ENCODE measurements around the gene RAET1G. TPM values are rescaled to one million over a fixed set of nuclear protein-coding genes. Genes with fewer than 3 reads are reported as not detected.
"Not testable (repeated sequence)": the region's sequence is repeated elsewhere in the genome, so short reads cannot be mapped to it uniquely, and the experiment has no call there.

RAET1G gene
- total and polyA plus RNA-seq, 12 donors: 0.22 to 40.7 (median 11.6) TPM

DNA sequence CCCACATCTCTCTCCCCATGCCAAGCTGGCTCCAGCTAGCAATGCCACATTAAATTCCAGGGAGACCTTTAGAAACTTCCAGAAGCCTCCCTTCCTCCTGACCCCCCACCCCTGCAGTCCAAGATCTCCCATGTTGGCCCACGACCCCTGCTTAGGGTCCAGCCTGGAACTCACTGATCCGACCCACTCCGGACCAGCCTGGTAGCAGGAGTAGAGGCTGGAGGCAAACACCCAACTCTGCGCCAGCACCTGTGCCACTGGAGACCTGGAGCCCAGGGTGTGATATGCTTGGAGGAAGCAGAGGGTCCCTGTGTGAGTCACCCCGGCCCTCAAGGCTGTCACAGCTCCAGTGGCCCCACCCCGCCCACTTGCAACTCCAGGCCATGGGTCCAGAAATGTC lies 37.6 kb upstream of the RAET1G start:
- H3K27me3 ChIP-seq: peaks cover 53% of the 10 kb centered on the region
- no peaks in the 10 kb centered on the region for H3K9me3 ChIP-seq (replicated peaks in 1 of 3)
- no peak overlapping the region for H3K4me3 ChIP-seq
- no peaks in the 10 kb centered on the region for H3K36me3 ChIP-seq (replicated peaks in 1 of 2)
- no peak for TF ChIP-seq POLR2A (IDR thresholded peaks at IDR 0.05)
- TF ChIP-seq, protein P1, sequence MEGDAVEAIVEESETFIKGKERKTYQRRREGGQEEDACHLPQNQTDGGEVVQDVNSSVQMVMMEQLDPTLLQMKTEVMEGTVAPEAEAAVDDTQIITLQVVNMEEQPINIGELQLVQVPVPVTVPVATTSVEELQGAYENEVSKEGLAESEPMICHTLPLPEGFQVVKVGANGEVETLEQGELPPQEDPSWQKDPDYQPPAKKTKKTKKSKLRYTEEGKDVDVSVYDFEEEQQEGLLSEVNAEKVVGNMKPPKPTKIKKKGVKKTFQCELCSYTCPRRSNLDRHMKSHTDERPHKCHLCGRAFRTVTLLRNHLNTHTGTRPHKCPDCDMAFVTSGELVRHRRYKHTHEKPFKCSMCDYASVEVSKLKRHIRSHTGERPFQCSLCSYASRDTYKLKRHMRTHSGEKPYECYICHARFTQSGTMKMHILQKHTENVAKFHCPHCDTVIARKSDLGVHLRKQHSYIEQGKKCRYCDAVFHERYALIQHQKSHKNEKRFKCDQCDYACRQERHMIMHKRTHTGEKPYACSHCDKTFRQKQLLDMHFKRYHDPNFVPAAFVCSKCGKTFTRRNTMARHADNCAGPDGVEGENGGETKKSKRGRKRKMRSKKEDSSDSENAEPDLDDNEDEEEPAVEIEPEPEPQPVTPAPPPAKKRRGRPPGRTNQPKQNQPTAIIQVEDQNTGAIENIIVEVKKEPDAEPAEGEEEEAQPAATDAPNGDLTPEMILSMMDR (IDR thresholded peaks at IDR 0.05): no peak
- peaks cover 0 to 15% of the 10 kb centered on the region in 2 donors for H3K4me1 ChIP-seq (replicated peaks in 1 of 2)
- no peak overlapping the region for H3K27ac ChIP-seq
- peak in 1 of 7 donors; percentile 34 for DNase-seq
- 57 to 74% (median 68%) methylated on average over 2 to 6 of the region's 6 CpGs for WGBS, 4 donors
- intact Hi-C loops (cut with DNase I): no loop called here

DNA sequence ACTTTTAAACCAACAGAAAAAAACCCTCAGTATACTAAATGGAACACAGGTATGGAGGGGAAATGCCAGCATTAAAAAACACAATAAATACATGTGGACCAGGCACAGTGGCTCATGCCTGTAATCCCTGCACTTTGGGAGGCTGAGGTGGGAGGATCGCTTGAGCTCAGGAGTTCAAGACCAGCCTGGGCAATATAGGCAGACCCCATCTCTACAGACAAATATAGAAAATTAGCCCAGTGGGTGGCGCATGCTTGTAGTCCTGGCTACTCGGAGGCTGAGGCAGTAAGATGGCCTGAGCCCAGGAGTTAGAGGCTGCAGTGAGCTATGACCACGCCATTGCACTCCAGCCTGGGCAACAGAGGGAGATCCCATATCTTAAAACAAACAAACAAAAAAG lies 36.9 kb upstream of the RAET1G start:
- H3K27ac ChIP-seq; H3K4me3 ChIP-seq; H3K9me3 ChIP-seq (replicated peaks in 1 of 3); intact Hi-C loops (cut with DNase I); H3K36me3 ChIP-seq (replicated peaks in 1 of 2): not testable (repeated sequence)
- Histone ChIP-seq H3K27me3 (peaks cover 51% of the 10 kb centered on the region), H3K4me1 (replicated peaks in 1 of 2) (peaks cover 0 to 15% of the 10 kb centered on the region in 2 donors)
- DNase-seq: peak in 1 of 7 donors; percentile 0
- 73 to 95% (median 78%) methylated on average over 2 to 4 of the region's 4 CpGs for WGBS, 4 donors

DNA sequence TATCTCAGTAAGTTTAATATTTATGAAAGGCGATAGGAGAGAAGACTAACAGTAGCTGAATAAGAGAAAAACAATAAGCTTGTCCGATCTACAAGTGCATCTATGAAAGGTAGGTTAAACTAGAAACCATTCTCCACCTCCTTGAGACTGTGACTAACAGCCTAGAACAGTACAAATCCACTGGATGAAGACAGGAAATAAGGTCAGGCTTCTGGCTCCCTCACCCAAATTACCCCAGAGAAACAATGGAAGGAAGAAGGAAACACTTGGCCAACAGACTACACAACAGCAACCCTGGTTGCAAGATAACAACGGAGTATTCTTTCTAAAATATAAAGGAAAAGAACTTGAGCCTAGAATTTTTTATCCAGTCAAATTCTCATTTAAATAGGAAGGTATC lies 35.2 kb upstream of the RAET1G start:
- 54 to 69% (median 57%) methylated on average over 3 of the region's 3 CpGs for WGBS, 4 donors
- DNase-seq: peak in 1 of 7 donors; percentile 27
- peaks cover 59% of the 10 kb centered on the region for H3K27me3 ChIP-seq

DNA sequence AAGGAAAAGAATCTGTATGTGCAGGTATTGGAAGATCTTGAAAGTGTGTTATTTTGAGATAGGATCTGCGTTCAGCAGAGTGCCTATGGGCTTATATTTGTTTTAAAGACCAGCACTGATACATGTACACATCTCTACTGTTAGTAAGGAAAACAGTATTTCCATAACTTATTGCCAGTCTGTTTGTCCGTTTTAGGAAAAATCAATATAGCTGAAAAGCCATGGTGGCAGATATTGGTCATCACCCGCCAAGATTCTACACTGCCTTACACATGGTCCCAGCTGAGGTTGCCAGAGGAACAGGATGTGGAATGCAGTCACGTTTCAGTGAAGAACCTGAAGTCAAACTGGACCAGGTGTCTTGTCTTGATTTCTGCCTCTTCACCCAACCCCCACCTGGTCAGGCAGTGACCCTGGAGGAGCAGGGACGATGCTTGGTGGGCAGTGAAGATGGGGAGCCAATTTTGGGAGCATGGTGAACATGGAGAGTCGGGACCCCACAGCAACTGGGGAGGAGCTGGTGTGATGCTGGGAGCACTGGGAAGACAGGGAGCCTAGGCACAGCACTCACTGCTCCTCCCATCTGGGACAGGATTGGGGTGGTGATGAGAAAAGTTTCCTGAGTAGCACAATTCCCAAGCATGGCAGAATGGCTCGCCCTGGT lies 32.9 kb upstream of the RAET1G start:
- peaks cover 60% of the 10 kb centered on the region for H3K27me3 ChIP-seq
- peak in 1 of 7 donors; percentile 23 for DNase-seq
- intact Hi-C loops (cut with DNase I); H3K36me3 ChIP-seq (replicated peaks in 1 of 2); H3K4me3 ChIP-seq; H3K27ac ChIP-seq; H3K4me1 ChIP-seq (replicated peaks in 1 of 2); H3K9me3 ChIP-seq (replicated peaks in 1 of 3): not testable (repeated sequence)
- 26 to 48% (median 35%) methylated on average over 7 of the region's 7 CpGs for WGBS, 4 donors

More for the DNA sequence above, 35.2 kb upstream of the RAET1G start:
- H3K4me3 ChIP-seq; H3K27ac ChIP-seq; H3K4me1 ChIP-seq (replicated peaks in 1 of 2); H3K9me3 ChIP-seq (replicated peaks in 1 of 3); intact Hi-C loops (cut with DNase I); H3K36me3 ChIP-seq (replicated peaks in 1 of 2): not testable (repeated sequence)

DNA sequence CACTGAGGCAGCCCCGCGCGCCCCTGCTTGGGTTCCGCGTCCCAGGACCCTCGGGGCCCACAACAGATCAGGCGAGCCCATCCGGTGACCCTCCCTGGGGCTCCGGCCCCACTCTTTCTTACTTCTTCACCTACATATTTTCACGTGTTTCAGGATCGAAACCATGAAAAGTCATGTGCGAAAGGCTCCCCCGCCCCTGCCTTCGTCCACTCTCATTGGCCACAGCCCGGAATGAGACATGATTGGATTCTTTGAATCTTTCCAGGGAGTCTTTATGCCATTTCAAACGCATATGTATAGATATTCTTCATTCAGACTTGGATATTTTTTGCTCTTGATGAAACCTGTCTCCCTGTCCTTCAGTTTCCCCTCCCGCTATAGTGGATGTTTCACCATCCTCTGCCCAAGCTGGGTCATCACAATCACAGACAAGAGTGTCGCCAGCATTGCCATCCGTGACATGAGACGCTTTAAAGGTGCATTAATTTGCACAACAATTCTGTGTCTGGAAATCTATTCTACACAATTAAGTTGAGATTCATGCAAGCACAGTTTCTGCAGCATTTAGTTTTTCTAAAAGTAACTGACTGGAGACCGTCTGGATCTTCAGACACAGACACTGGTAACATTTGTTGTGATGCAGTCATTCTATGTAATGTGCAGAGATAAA lies 32.2 kb upstream of the RAET1G start:
- H3K9me3 ChIP-seq (replicated peaks in 1 of 3); H3K4me1 ChIP-seq (replicated peaks in 1 of 2); H3K27ac ChIP-seq; H3K4me3 ChIP-seq; H3K36me3 ChIP-seq (replicated peaks in 1 of 2); intact Hi-C loops (cut with DNase I): not testable (repeated sequence)
- DNase-seq: peak in 1 of 7 donors; percentile 13
- peaks cover 53% of the 10 kb centered on the region for H3K27me3 ChIP-seq
- WGBS, 4 donors: 11 to 20% (median 12%) methylated on average over 12 to 13 of the region's 21 CpGs

DNA sequence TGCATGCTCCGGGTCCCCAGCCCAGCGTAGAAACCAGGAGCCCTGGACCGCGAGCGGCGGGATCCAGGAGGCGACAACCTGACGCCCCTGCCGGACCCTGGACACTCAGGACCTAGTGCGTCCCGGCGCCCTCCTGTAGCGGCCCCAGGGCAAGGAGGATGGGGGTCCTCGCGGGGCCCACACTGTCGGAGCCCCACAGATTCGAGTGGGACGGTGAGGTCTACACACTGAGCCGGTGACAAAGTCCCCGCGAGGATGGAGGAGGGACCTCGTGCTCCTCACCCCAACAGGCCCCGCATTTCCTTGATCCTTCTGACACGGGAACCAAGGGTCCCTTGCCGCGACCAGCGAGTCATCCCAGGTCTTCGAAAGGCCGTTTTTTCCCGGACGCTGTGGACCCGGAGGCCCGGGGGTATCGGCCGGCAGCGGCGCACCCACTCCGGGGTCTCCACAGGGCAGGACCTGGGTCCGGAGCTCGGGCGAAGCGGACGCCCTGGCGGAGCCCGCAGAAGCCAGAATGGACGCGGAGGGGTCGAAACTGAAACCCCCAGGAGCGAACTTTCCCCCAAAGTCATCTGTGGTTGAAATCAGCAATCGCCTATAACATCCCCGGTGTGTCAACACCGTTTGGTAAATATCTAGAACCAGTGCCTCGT lies 31.5 kb upstream of the RAET1G start:
- H3K9me3 ChIP-seq (replicated peaks in 1 of 3); H3K4me1 ChIP-seq (replicated peaks in 1 of 2); H3K36me3 ChIP-seq (replicated peaks in 1 of 2); intact Hi-C loops (cut with DNase I); H3K4me3 ChIP-seq; H3K27ac ChIP-seq: not testable (repeated sequence)
- peak in 1 of 7 donors; percentile 15 for DNase-seq
- peaks cover 52% of the 10 kb centered on the region for H3K27me3 ChIP-seq
- 4 to 5% methylated on average over 33 to 40 of the region's 53 CpGs; no CpG with 5 or more reads in 2 of the 4 donors for WGBS, 4 donors

DNA sequence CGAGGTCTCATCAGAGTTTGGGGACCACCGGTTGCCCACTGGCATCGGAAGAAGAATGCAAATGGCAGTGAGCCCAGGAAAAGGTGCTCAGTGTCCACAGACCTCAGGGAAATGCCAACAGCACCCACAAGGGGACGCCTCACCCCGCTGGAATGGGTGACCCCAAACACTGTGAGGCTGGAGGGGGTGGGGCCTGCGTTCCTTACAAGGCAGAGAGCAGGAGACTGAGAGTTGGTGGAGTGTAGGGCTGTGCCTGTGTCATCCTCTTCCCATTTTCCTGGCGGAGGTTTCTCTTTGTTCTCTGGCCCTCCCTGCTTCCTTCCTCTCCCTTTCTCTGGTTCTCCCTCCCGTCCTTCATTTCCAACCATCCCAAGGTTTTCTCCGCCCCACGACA lies 31.0 kb upstream of the RAET1G start:
- H3K4me3 ChIP-seq; H3K36me3 ChIP-seq (replicated peaks in 1 of 2); intact Hi-C loops (cut with DNase I); H3K27ac ChIP-seq; H3K4me1 ChIP-seq (replicated peaks in 1 of 2); H3K9me3 ChIP-seq (replicated peaks in 1 of 3): not testable (repeated sequence)
- WGBS, 4 donors: 0 to 4% (median 1%) methylated on average over 3 to 6 of the region's 10 CpGs
- DNase-seq: peak in 1 of 7 donors; percentile 20
- H3K27me3 ChIP-seq: peaks cover 52% of the 10 kb centered on the region

DNA sequence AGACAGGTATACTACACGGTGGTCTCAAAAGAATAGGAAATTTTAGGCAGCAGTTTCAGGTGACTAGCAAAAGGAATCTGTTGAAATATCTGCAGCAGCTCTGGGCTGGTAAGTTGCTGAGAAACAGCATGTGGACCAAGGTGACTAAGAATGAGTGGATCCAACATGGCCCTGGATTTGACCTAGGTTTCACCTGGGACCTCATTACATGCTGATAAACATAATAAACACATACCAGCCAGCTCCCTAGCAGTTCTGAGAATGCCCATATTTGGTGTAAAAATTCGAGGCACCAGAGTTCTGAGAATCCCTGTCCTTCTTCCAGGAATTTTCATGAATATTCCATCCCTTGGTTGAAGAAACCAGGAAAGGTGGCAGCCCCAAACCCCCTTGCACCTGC lies 30.5 kb upstream of the RAET1G start:
- intact Hi-C loops (cut with DNase I); H3K27ac ChIP-seq; H3K4me3 ChIP-seq; H3K9me3 ChIP-seq (replicated peaks in 1 of 3); H3K36me3 ChIP-seq (replicated peaks in 1 of 2); H3K4me1 ChIP-seq (replicated peaks in 1 of 2): not testable (repeated sequence)
- peaks cover 56% of the 10 kb centered on the region for H3K27me3 ChIP-seq
- WGBS, 4 donors: 29 to 40% (median 35%) methylated on average over 2 of the region's 2 CpGs
- peak in 1 of 7 donors; percentile 10 for DNase-seq
